ENCODE data around the gene RNF8.

Gene RNF8

DNA sequence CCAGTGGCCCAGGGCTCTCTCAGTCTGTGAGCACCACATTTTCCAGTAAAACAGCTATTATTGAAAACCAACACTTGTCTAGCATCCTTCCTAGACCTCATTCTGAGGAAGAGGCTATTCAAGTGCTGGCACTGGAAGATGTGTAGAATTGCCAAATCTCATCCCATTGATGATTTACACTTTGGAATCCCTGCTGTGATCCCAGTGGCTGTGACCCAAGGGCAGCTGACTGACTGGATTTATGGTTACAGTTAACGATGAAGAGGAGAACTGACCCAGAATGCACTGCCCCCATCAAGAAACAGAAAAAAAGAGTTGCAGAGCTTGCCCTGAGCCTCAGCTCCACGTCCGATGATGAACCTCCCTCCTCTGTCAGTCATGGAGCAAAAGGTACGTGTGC is 81.6 kb downstream of the RNF8 start:
- TF ChIP-seq TOX (CRISPR knock-in tag; IDR thresholded peaks at IDR 0.05; ENCODE audit: borderline replicate concordance), result no peak
- no peak for TF ChIP-seq ZNF565 (CRISPR knock-in tag; conservative IDR thresholded peaks at IDR 0.05; ENCODE audit: low read depth)
- no peak for TF ChIP-seq ZNF70 (CRISPR knock-in tag; IDR thresholded peaks at IDR 0.05)
- no peak for TF ChIP-seq ESRRG (CRISPR knock-in tag; IDR thresholded peaks at IDR 0.05)
- TF ChIP-seq ZFP30 (CRISPR knock-in tag; IDR thresholded peaks at IDR 0.05), result no peak
- no peak for TF ChIP-seq PPARA (CRISPR knock-in tag; IDR thresholded peaks at IDR 0.05; ENCODE audit: borderline replicate concordance)
- no peak for TF ChIP-seq GLIS3 (CRISPR knock-in tag; IDR thresholded peaks at IDR 0.05)
- TF ChIP-seq, protein P1, sequence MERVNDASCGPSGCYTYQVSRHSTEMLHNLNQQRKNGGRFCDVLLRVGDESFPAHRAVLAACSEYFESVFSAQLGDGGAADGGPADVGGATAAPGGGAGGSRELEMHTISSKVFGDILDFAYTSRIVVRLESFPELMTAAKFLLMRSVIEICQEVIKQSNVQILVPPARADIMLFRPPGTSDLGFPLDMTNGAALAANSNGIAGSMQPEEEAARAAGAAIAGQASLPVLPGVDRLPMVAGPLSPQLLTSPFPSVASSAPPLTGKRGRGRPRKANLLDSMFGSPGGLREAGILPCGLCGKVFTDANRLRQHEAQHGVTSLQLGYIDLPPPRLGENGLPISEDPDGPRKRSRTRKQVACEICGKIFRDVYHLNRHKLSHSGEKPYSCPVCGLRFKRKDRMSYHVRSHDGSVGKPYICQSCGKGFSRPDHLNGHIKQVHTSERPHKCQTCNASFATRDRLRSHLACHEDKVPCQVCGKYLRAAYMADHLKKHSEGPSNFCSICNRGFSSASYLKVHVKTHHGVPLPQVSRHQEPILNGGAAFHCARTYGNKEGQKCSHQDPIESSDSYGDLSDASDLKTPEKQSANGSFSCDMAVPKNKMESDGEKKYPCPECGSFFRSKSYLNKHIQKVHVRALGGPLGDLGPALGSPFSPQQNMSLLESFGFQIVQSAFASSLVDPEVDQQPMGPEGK (CRISPR knock-in tag; IDR thresholded peaks at IDR 0.05; ENCODE audit: borderline replicate concordance), result no peak
- no peak for ATAC-seq

DNA sequence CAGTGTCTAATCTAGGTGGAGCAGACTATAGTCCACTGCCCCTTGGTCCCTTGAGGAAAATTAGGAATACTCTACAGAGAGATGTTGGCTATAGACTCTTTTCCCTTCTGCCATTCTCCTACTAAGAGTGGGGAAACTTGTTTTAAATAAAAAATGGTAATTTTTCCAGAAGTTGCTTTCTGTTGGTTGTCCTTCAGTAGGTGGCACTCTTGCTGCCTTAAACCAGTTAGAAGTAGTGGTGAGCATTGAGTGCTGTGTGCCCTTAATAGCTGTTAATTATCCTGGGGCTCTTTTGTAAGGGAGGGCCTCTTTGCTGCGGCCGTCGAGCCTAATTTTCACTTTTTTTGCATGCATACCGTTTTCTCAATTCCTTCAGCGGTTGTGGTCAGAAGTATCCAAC is 82.0 kb downstream of the RNF8 start:
- TF ChIP-seq, protein P2, sequence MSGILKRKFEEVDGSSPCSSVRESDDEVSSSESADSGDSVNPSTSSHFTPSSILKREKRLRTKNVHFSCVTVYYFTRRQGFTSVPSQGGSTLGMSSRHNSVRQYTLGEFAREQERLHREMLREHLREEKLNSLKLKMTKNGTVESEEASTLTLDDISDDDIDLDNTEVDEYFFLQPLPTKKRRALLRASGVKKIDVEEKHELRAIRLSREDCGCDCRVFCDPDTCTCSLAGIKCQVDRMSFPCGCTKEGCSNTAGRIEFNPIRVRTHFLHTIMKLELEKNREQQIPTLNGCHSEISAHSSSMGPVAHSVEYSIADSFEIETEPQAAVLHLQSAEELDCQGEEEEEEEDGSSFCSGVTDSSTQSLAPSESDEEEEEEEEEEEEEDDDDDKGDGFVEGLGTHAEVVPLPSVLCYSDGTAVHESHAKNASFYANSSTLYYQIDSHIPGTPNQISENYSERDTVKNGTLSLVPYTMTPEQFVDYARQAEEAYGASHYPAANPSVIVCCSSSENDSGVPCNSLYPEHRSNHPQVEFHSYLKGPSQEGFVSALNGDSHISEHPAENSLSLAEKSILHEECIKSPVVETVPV (CRISPR knock-in tag; IDR thresholded peaks at IDR 0.05), result no peak
- TF ChIP-seq SNAI2 (CRISPR knock-in tag; IDR thresholded peaks at IDR 0.05), result no peak
- TF ChIP-seq TCF4 (CRISPR knock-in tag; IDR thresholded peaks at IDR 0.05; ENCODE audit: borderline replicate concordance), result no peak
- TF ChIP-seq ARNTL (CRISPR knock-in tag; IDR thresholded peaks at IDR 0.05; ENCODE audit: borderline replicate concordance, low read depth), result no peak
- no peak for TF ChIP-seq ZNF565 (CRISPR knock-in tag; conservative IDR thresholded peaks at IDR 0.05; ENCODE audit: low read depth)
- TF ChIP-seq ZFP3 (CRISPR knock-in tag; IDR thresholded peaks at IDR 0.05), result no peak
- TF ChIP-seq, protein P3, sequence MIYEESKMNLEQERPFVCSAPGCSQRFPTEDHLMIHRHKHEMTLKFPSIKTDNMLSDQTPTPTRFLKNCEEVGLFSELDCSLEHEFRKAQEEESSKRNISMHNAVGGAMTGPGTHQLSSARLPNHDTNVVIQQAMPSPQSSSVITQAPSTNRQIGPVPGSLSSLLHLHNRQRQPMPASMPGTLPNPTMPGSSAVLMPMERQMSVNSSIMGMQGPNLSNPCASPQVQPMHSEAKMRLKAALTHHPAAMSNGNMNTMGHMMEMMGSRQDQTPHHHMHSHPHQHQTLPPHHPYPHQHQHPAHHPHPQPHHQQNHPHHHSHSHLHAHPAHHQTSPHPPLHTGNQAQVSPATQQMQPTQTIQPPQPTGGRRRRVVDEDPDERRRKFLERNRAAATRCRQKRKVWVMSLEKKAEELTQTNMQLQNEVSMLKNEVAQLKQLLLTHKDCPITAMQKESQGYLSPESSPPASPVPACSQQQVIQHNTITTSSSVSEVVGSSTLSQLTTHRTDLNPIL (CRISPR knock-in tag; IDR thresholded peaks at IDR 0.05; ENCODE audit: low read depth), result no peak
- no peak for TF ChIP-seq ZNF70 (CRISPR knock-in tag; IDR thresholded peaks at IDR 0.05)
- no peak for TF ChIP-seq ESRRG (CRISPR knock-in tag; IDR thresholded peaks at IDR 0.05)
- no peak for TF ChIP-seq OSR1 (CRISPR knock-in tag; IDR thresholded peaks at IDR 0.05)
- TF ChIP-seq TOX (CRISPR knock-in tag; IDR thresholded peaks at IDR 0.05; ENCODE audit: borderline replicate concordance), result no peak
- TF ChIP-seq PPARA (CRISPR knock-in tag; IDR thresholded peaks at IDR 0.05; ENCODE audit: borderline replicate concordance), result no peak
- TF ChIP-seq ISL1 (CRISPR knock-in tag; IDR thresholded peaks at IDR 0.05), result no peak
- TF ChIP-seq BACH2 (CRISPR knock-in tag; IDR thresholded peaks at IDR 0.05; ENCODE audit: borderline replicate concordance), result no peak
- TF ChIP-seq, protein P4, sequence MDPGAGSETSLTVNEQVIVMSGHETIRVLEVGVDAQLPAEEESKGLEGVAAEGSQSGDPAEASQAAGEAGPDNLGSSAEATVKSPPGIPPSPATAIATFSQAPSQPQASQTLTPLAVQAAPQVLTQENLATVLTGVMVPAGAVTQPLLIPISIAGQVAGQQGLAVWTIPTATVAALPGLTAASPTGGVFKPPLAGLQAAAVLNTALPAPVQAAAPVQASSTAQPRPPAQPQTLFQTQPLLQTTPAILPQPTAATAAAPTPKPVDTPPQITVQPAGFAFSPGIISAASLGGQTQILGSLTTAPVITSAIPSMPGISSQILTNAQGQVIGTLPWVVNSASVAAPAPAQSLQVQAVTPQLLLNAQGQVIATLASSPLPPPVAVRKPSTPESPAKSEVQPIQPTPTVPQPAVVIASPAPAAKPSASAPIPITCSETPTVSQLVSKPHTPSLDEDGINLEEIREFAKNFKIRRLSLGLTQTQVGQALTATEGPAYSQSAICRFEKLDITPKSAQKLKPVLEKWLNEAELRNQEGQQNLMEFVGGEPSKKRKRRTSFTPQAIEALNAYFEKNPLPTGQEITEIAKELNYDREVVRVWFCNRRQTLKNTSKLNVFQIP (CRISPR knock-in tag; IDR thresholded peaks at IDR 0.05; ENCODE audit: borderline replicate concordance, low read depth), result no peak
- no peak for TF ChIP-seq ZC3H10 (CRISPR knock-in tag; IDR thresholded peaks at IDR 0.05)
- TF ChIP-seq GLIS3 (CRISPR knock-in tag; IDR thresholded peaks at IDR 0.05), result no peak
- no peak for TF ChIP-seq RARB (CRISPR knock-in tag; IDR thresholded peaks at IDR 0.05)
- no peak for ATAC-seq

DNA sequence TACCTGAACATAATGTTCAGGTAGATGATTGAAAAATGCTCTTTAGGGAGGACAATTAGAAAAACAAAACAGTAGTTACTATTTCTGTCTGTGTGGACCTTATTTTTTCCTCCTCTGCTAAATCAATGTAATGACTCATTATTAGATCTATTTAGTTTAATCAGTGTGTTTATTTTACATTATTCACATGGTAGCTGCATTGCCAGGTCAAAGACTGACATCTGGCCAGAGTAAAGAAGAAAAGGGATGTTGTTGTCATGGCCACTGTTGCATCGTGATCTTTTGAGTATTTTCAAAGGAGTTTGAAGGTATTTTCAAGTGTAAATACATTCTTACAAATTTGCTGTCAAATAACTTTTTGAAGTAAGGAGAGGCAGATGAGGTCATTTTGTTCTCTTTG is 85.1 kb downstream of the RNF8 start:
- ATAC-seq, result no peak
- TF ChIP-seq, protein P3 (CRISPR knock-in tag; IDR thresholded peaks at IDR 0.05; ENCODE audit: low read depth), result no peak
- TF ChIP-seq BACH2 (CRISPR knock-in tag; IDR thresholded peaks at IDR 0.05; ENCODE audit: borderline replicate concordance), result no peak
- TF ChIP-seq, protein P4 (CRISPR knock-in tag; IDR thresholded peaks at IDR 0.05; ENCODE audit: borderline replicate concordance, low read depth), result no peak
- TF ChIP-seq, protein P2 (CRISPR knock-in tag; IDR thresholded peaks at IDR 0.05), result no peak
- TF ChIP-seq ZFP30 (CRISPR knock-in tag; IDR thresholded peaks at IDR 0.05), result no peak
- TF ChIP-seq, protein P1 (CRISPR knock-in tag; IDR thresholded peaks at IDR 0.05; ENCODE audit: borderline replicate concordance), result no peak
- no peak for TF ChIP-seq ZC3H10 (CRISPR knock-in tag; IDR thresholded peaks at IDR 0.05)
- no peak for TF ChIP-seq TCF4 (CRISPR knock-in tag; IDR thresholded peaks at IDR 0.05; ENCODE audit: borderline replicate concordance)
- no peak for TF ChIP-seq OSR1 (CRISPR knock-in tag; IDR thresholded peaks at IDR 0.05)
- no peak for TF ChIP-seq GLIS3 (CRISPR knock-in tag; IDR thresholded peaks at IDR 0.05)
- no peak for TF ChIP-seq TOX (CRISPR knock-in tag; IDR thresholded peaks at IDR 0.05; ENCODE audit: borderline replicate concordance)
